Measurements from ENCODE around the gene URAD. TPM values are rescaled to one million over a fixed set of nuclear protein-coding genes. Genes with fewer than 3 reads are reported as not detected.

Gene URAD
- total RNA-seq, 1 donor from 2014 or later, result not detected

DNA sequence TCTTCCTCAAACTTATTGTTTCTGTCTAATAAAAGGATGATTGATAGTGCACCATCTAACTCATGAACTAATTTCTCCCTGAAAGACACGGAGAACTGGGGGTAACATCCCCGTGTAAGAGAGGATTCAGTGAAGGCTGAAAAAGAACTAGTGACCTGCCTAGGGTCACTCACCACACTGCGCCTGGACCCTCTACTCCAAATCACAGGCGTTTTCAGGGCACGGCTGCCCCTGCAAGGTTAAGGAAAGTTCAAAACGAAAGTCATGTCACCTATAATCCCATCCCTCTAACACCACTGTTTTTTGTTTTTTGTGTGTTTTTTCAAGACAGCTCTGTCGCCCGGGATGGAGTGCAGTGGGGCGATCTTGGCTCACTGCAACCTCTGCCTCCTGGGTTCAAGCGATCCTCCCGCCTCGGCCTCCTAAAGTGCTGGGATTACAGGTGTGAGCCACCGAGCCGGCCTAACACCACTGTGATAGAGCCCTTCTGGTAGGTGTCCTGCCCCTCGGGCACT, 8.7 kb downstream of the URAD start:
- Histone ChIP-seq H3K4me1 (peaks cover 2 to 10% of the 10 kb centered on the region in 2 donors), H3K36me3 (no peaks in the 10 kb centered on the region), H3K4me3 (peak overlapping the region in 1 of 2 donors; percentile 17), H3K27ac (no peak overlapping the region), H3K27me3 (peaks cover 13% of the 10 kb centered on the region), H3K9me3 (no peaks in the 10 kb centered on the region)
- no peak for DNase-seq (ENCODE audit: low spot score in 2 of 2)
- TF ChIP-seq, protein P1, sequence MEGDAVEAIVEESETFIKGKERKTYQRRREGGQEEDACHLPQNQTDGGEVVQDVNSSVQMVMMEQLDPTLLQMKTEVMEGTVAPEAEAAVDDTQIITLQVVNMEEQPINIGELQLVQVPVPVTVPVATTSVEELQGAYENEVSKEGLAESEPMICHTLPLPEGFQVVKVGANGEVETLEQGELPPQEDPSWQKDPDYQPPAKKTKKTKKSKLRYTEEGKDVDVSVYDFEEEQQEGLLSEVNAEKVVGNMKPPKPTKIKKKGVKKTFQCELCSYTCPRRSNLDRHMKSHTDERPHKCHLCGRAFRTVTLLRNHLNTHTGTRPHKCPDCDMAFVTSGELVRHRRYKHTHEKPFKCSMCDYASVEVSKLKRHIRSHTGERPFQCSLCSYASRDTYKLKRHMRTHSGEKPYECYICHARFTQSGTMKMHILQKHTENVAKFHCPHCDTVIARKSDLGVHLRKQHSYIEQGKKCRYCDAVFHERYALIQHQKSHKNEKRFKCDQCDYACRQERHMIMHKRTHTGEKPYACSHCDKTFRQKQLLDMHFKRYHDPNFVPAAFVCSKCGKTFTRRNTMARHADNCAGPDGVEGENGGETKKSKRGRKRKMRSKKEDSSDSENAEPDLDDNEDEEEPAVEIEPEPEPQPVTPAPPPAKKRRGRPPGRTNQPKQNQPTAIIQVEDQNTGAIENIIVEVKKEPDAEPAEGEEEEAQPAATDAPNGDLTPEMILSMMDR (IDR thresholded peaks at IDR 0.05), result no peak
- intact Hi-C loops (cut with DNase I), result loop anchor here (10.0 kb wide), 2 partner anchors 445 to 995 kb away; no protein-coding TSS in a partner anchor

DNA sequence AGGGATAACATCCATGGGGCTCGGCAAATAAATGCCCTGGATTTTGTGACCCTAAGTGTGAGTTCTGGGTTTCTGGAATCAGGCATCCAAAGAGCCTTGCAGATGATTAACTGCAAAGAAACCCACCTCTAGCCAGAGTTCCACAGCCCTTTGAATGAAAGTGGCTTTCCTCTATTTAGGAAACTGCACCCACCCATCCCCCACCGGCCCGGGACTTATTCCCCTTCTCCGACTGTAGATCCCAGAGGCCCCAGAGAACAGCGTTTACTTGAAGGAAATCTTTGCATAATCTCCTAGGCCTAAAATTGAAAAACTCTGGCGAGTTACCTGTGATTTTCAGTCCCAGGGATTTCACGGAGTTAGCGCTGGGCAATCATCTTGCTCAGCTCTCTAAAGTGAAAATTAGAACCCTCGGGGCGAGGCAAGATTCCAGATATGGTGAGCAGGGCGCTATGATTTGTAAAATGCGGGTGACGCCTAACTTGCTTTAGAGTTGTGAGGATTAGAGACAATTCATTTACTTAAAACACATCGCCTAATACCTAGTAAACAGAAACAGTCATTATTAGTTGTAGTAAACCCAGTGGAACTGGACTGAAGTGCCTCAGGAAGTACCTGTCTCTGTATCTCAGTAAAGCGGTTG, 9.4 kb downstream of the URAD start:
- H3K27ac ChIP-seq, result no peak overlapping the region
- peaks cover 13% of the 10 kb centered on the region for H3K27me3 ChIP-seq
- DNase-seq (ENCODE audit: low spot score in 2 of 2), result no peak
- TF ChIP-seq, protein P1 (IDR thresholded peaks at IDR 0.05), result no peak
- H3K36me3 ChIP-seq, result no peaks in the 10 kb centered on the region
- intact Hi-C loops (cut with DNase I), result no loop called here
- H3K9me3 ChIP-seq, result no peaks in the 10 kb centered on the region
- H3K4me3 ChIP-seq, result no peak overlapping the region
- peaks cover 2 to 10% of the 10 kb centered on the region in 2 donors for H3K4me1 ChIP-seq

DNA sequence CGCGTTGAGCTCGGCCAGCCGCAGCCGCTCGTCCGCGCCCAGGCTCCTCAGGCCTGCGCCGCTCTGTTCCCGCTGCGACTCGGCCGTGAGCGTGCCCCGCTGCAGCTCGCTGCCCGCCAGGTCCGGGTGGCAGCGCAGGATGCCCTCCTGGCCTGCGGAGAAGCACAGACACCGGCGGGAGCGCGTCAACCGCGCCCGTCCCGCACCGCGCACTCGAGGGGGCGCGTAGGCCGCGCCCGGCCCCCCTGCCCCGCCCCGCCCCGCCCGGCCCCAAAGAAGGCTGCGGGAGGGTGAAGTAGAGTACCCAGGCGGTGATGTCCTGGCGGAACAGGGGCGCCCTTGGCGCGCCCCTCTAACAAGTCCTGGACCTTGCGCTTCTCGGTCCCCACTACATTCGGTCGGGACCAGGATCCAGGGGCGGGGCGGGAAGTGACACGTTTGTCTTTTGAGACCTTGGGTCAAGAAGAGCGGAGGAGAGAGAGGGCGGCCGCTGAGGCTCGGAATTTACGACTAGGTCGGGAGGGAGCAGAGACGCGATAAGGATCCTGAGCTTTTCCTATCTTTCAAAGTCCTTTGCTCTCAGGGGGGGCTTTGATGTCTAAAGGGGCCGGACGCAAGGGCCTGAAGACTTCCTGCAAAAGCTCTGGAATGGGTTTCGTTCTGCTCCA, 10.1 kb downstream of the URAD start:
- DNase-seq (ENCODE audit: low spot score in 2 of 2), result no peak
- Histone ChIP-seq H3K27me3 (peaks cover 13% of the 10 kb centered on the region), H3K4me1 (peaks cover 2 to 10% of the 10 kb centered on the region in 2 donors), H3K4me3 (peak overlapping the region in 1 of 2 donors; percentile 36), H3K9me3 (no peaks in the 10 kb centered on the region), H3K36me3 (no peaks in the 10 kb centered on the region), H3K27ac (no peak overlapping the region)
- TF ChIP-seq, protein P1 (IDR thresholded peaks at IDR 0.05), result no peak
- intact Hi-C loops (cut with DNase I), result no loop called here

DNA sequence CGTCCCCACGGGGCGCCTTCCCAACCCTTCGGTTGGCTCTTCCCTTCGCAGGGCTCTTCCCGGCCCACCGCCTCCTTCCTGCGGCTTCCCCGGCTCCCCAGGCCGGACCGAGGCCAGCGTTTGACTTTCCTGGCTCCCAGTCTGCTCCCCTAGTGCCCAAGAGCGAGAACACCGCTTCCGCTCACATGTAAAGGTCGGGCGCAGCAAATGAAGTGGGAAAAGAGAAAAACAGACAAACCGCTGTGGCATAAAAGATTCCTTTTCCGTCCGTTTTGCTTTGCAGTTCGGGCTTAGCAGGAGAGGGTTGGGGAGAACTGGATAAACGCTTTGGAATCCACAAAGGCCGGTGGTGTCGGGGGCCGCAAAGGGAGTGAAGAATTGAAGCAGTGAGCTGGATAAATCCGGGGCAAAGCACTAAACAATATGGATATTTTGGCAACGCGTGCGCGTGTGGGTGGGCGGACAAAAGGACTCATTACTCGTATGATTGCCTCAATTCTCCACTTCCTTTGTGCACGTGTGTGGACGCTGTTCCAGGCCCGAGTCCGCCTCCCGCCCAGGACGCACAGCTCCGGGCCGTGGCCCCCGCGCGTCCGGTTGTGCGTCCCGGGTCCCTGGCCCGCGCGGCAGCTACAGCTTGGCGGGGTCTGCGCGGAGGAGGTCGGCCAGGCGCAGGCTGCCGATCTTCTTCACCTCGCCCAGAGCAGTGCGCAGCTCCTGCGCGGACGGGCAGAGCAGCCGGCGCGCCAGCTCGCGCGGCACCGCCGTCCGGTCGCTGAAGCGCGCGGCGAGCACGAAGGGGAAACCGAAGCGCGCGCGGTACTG, 10.8 kb downstream of the URAD start:
- Histone ChIP-seq H3K4me1 (peaks cover 2 to 10% of the 10 kb centered on the region in 2 donors), H3K36me3 (no peaks in the 10 kb centered on the region), H3K27ac (no peak overlapping the region), H3K27me3 (peaks cover 13% of the 10 kb centered on the region), H3K4me3 (peak overlapping the region in 1 of 2 donors; percentile 36), H3K9me3 (no peaks in the 10 kb centered on the region)
- intact Hi-C loops (cut with DNase I), result no loop called here
- DNase-seq (ENCODE audit: low spot score in 2 of 2), result no peak
- TF ChIP-seq, protein P1 (IDR thresholded peaks at IDR 0.05), result no peak

DNA sequence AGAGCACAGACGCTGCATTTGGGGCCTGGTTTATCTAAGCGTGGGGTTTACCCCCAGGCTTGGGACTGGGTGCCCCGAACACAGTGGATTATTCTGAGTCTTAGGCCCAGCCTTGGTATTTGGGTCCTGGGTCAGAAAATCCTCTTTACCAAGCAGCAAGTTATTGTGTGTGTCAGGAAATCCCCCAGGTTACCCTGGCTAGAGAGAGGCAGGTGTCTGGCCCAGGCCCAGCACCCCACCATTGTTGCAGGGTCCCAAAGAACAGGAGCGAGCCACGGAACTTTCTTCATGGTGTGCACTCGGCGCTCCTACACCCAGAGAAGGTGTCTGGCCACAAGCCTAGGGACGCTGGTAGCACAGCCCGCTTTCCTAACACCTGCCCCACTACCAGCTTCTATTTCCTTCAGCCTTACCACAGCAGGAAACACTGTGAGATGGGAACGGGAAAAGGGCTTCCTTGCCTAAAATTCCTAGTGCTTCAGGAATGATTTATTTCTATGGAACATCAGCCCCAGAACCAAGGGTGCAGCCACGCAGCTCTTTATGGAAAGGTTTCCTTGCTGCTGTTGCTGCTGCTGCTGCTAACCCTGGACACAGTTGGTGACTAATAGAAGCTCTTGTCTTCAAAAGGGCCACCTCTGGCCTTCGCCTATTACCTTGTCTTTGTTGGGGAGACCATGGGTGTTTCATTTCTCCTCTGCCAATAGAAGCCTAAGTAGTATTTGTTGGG, 12.0 kb downstream of the URAD start:
- intact Hi-C loops (cut with DNase I), result no loop called here
- no peaks in the 10 kb centered on the region for H3K9me3 ChIP-seq
- no peaks in the 10 kb centered on the region for H3K36me3 ChIP-seq
- no peak overlapping the region for H3K27ac ChIP-seq
- TF ChIP-seq, protein P1 (IDR thresholded peaks at IDR 0.05), result no peak
- peaks cover 13% of the 10 kb centered on the region for H3K27me3 ChIP-seq
- no peak overlapping the region for H3K4me3 ChIP-seq
- H3K4me1 ChIP-seq, result peaks cover 2 to 10% of the 10 kb centered on the region in 2 donors
- DNase-seq (ENCODE audit: low spot score in 2 of 2), result peak in 1 of 2 donors; percentile 27

All from ascending aorta (tissue), 2 donors.